GM23248 (cell line): Measurements from ENCODE around the gene LAMTOR2. TPM values are rescaled to one million over a fixed set of nuclear protein-coding genes. Genes with fewer than 3 reads are reported as not detected.

Source experiments
- DNase-seq: peaks from one replicate; pipeline ENCODE4 v3.0.0-alpha.2; 2015
- H2AFZ ChIP-seq: fragments of 200-600 bp; sonication (generic); 2 replicates; pipeline ENCODE4 v1.6.1; 2016; ENCODE audit warnings: antibody characterized with exemption
- H3F3A ChIP-seq: fragments of 200-600 bp; sonication (generic); 2 replicates; pipeline ENCODE4 v1.6.1; 2016; ENCODE audit warnings: mild to moderate bottlenecking, antibody characterized with exemption, mixed run types; ENCODE audit not compliant: insufficient read depth
- H3K27ac ChIP-seq: fragments of 200-600 bp; sonication (generic); 2 replicates; pipeline ENCODE4 v1.5.1; 2016; ENCODE audit warnings: mild to moderate bottlenecking
- H3K27me3 ChIP-seq: fragments of 200-600 bp; sonication (generic); replicated peaks from 2 replicates; pipeline ENCODE4 v1.6.1; 2016; ENCODE audit warnings: mild to moderate bottlenecking; ENCODE audit not compliant: insufficient read depth
- H3K36me3 ChIP-seq: fragments of 200-600 bp; sonication (generic); 2 replicates; pipeline ENCODE4 v1.6.1; 2016; ENCODE audit warnings: low read depth, mild to moderate bottlenecking
- H3K4me1 ChIP-seq: fragments of 200-600 bp; sonication (generic); 2 replicates; pipeline ENCODE4 v1.6.1; 2016; ENCODE audit warnings: mild to moderate bottlenecking; ENCODE audit not compliant: insufficient read depth
- H3K4me2 ChIP-seq: fragments of 200-600 bp; sonication (generic); one replicate; pipeline ENCODE4 v1.6.1; 2016; ENCODE audit warnings: mild to moderate bottlenecking; ENCODE audit not compliant: unreplicated experiment
- H3K4me3 ChIP-seq: fragments of 200-600 bp; sonication (generic); 2 replicates; pipeline ENCODE4 v1.5.1; 2016; ENCODE audit warnings: mild to moderate bottlenecking
- H3K79me2 ChIP-seq: fragments of 200-600 bp; sonication (generic); 2 replicates; pipeline ENCODE4 v1.6.1; 2016; ENCODE audit warnings: mild to moderate bottlenecking; ENCODE audit not compliant: insufficient read depth
- H3K9ac ChIP-seq: fragments of 200-600 bp; sonication (generic); 2 replicates; pipeline ENCODE4 v1.6.1; 2016; ENCODE audit warnings: mild to moderate bottlenecking
- H3K9me2 ChIP-seq: fragments of 200-600 bp; sonication (generic); 2 replicates; pipeline ENCODE4 v1.6.1; 2016; ENCODE audit warnings: mixed run types, mild to moderate bottlenecking, moderate library complexity; ENCODE audit not compliant: insufficient read depth
- H3K9me3 ChIP-seq: fragments of 200-600 bp; sonication (generic); one replicate; pipeline ENCODE4 v1.6.1; 2017; ENCODE audit warnings: low read depth
- H4K20me1 ChIP-seq: fragments of 200-600 bp; sonication (generic); 2 replicates; pipeline ENCODE4 v1.6.0; 2016; ENCODE audit not compliant: insufficient read depth
- EZH2 ChIP-seq: fragments of 200-600 bp; sonication (generic); IDR thresholded peaks from 2 replicates; pipeline ENCODE4 v1.6.1; 2018; ENCODE audit warnings: antibody characterized with exemption, mild to moderate bottlenecking; ENCODE audit not compliant: insufficient read depth, poor library complexity, severe bottlenecking
- EZH2phosphoT487 ChIP-seq: fragments of 200-600 bp; sonication (generic); IDR thresholded peaks from 2 replicates; pipeline ENCODE4 v1.6.1; 2018; ENCODE audit warnings: antibody characterized with exemption, moderate library complexity, mild to moderate bottlenecking, low read depth; ENCODE audit not compliant: insufficient read depth
- WGBS, 2 experiments: methylation state at CpG; one replicate each; pipeline ENCODE4 v1.1.6; 2015 to 2017; ENCODE audit warnings: low lambda C conversion rate in 2 of 2, low coverage in 1 of 2; ENCODE audit errors: missing lambda C conversion rate in 2 of 2; 5-methylcytosine and 5-hydroxymethylcytosine counted together
- in situ Hi-C: fragments of 300-500 bp; cut with MboI; formaldehyde crosslinking; loops from 2 replicates; pipeline ENCODE4 v1.15.0; 2020
- polyA plus RNA-seq: library from polyadenylated mRNA; unstranded; fragments of >200 nt; fragmentation: Nextera tagmentation; extraction: Ambion mirVana; gene quantifications from 2 replicates; pipeline ENCODE4 v1.2.1, GENCODE V29; 2016
- total RNA-seq: library from RNA; depleted of rRNA; stranded (reverse); fragments of >200 nt; shearing (Covaris generic); gene quantifications from 2 replicates; pipeline ENCODE4 v1.2.3, GENCODE V29; 2014

The LAMTOR2 gene
- total and polyA plus RNA-seq, 2 experiments from 2014 or later: 41.3 to 143 TPM

DNA sequence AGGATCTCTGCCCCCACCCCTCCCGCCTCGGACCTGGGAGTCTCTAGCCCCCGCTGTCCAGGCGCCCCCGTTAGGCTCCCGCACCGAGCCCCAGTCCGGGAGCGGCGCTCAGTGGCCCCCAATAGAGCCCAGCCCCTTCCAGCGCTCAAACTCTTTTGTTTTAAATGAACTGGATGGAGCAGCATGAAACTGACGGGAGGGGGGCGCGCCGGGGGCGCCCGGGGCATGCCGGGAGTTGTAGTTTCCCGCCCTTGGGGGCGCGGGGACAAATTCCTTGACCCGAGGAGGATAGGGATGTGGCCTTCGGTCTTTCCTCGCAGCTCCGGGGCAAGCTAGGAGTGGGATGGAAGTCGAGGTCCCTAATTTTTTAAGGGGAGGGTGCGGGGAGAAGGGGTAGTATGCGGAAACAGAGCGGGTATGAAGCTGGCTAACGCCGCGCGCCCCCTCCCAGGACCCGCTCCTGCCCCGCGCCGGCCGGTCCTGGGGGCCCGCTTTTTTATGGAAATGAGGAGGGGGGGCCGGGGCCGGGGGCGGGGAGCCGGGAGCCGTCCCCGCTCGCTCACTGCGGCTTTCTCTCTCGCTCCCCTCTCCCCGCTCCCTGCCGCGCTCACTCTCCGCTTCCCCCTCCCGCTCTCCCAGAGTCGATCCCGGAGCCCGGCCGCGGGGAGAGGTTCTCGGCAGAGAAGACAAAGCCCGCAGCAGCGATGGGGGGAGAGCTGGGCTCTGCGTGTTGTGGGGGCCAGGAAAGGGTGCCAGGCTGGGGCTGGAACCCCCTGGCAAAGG, 27.9 kb downstream of the LAMTOR2 start, which contains the start of gene MEX3A:
Gene MEX3A, minus strand, starts transcription at position 157 of the 783 bp plus-strand sequence. CDS start 467 bp downstream, outside the sequence.
- Histone ChIP-seq H3K36me3 (no peaks in the 10 kb centered on the region), H4K20me1 (no peaks in the 10 kb centered on the region), H3K9ac (peak within 1 kb of the TSS; percentile 78), H3K79me2 (no peaks in the 10 kb centered on the region), H3K9me3 (no peaks in the 10 kb centered on the region), H3K27ac (no peak within 1 kb of the TSS), H3K4me2 (peak within 1 kb of the TSS; percentile 99), H3K4me3 (peak within 1 kb of the TSS; percentile 88), H3K9me2 (no peaks in the 10 kb centered on the region), H3K27me3 (no peaks in the 10 kb centered on the region), H3F3A (no peaks in the 10 kb centered on the region), H3K4me1 (no peaks in the 10 kb centered on the region), H2AFZ (peak within 1 kb of the TSS; percentile 97)
- peak; percentile 84 for DNase-seq
- in situ Hi-C loops: no loop called here
- WGBS, 2 experiments: 0 to 1% methylated on average over 29 to 62 of the region's 62 CpGs
- TF ChIP-seq EZH2phosphoT487 (no peak), EZH2 (no peak)

DNA sequence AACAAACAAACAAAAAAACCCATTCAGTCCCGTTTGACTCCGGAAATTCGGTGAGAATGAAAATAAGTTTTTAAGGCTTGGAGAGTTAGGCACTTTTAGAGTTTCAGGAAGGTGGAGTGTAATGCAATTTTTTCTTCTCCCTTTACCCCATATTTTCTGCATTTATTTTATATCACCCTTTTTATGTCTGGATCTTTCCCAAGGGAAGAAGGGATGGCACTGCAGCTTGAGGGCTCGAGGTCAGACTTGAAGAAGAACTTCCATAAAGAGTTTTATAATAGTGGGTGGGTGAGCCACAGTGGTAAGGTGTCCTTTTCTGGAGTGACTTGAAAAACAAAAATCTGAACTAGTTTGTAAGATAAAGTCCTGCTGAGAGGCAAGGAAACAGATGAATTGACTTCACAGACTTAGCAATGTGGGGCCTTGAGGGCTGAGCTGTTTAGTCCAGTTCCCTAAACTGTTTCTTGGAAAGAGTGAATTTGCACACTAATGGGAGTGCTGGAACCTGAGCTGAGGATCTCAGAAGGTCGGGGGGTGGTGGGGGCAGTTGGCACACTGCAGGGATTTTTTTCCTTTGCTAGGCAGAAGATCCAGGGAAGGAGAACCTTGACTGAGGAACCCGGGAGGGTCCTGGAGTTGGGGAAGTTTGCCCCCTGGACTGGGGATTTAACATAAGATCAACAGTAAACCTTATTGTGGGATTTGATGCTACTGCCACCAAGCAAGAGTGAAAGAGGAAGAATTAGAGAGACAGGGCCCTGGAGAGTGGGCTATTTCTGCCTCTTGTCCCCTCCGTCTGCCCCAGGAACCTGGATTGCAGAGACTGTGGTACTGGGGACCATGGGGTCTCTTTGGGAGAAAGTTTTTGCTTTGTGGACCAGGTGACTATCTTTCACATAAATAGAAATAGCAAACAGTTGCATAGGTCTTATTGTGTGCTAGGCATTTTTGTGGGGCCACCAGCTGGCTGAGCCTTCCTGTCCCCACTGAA, 29.5 kb downstream of the LAMTOR2 start:
- WGBS, 2 experiments: 77 to 79% methylated on average over 7 of the region's 7 CpGs
- Histone ChIP-seq H3K27ac (no peak overlapping the region), H3K4me1 (no peaks in the 10 kb centered on the region), H3K36me3 (no peaks in the 10 kb centered on the region), H3K9ac (no peak overlapping the region), H3K4me3 (peak overlapping the region; percentile 88; the same call in 1 of the 2 replicates), H3K79me2 (no peaks in the 10 kb centered on the region), H3K9me2 (no peaks in the 10 kb centered on the region), H3K27me3 (no peaks in the 10 kb centered on the region), H2AFZ (no peak overlapping the region), H3K4me2 (no peak overlapping the region), H4K20me1 (no peaks in the 10 kb centered on the region), H3K9me3 (no peaks in the 10 kb centered on the region), H3F3A (no peaks in the 10 kb centered on the region)
- DNase-seq: peak; percentile 9
- TF ChIP-seq EZH2phosphoT487 (no peak), EZH2 (no peak)
- in situ Hi-C loops: no loop called here

DNA sequence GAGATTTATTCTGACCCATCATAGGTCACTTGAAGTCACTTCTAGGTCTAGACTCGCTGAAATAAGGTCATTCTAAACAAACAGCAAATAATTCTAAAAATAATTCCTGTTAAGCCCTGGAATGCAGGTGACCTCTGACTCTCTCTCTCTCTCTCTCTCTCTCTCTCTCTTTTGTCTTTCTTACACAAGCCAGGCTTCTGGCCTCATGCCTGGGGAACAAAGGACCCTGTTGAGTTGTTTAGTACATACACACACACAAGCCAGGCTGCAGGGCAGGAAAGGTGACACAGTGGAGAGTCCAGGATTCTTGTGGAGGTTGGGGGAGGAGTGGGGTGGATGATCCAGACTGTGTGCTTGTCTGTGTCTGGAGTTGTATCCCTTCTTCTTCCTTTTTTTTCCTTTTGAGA, 31.7 kb downstream of the LAMTOR2 start:
- no peak overlapping the region for H3K27ac ChIP-seq
- in situ Hi-C loops: no loop called here
- no peaks in the 10 kb centered on the region for H3F3A ChIP-seq
- no peaks in the 10 kb centered on the region for H3K27me3 ChIP-seq
- DNase-seq: no peak
- no peaks in the 10 kb centered on the region for H3K79me2 ChIP-seq
- 33 to 63% methylated on average over 1 of the region's 1 CpG for WGBS, 2 experiments
- no peaks in the 10 kb centered on the region for H3K9me3 ChIP-seq
- no peaks in the 10 kb centered on the region for H3K36me3 ChIP-seq
- H3K4me1 ChIP-seq: no peaks in the 10 kb centered on the region
- H3K4me3 ChIP-seq: no peak overlapping the region
- H4K20me1 ChIP-seq: no peaks in the 10 kb centered on the region
- no peak for TF ChIP-seq EZH2phosphoT487
- TF ChIP-seq EZH2: no peak
- no peaks in the 10 kb centered on the region for H3K9me2 ChIP-seq
- no peak overlapping the region for H3K4me2 ChIP-seq
- no peak overlapping the region for H3K9ac ChIP-seq
- no peak overlapping the region for H2AFZ ChIP-seq

DNA sequence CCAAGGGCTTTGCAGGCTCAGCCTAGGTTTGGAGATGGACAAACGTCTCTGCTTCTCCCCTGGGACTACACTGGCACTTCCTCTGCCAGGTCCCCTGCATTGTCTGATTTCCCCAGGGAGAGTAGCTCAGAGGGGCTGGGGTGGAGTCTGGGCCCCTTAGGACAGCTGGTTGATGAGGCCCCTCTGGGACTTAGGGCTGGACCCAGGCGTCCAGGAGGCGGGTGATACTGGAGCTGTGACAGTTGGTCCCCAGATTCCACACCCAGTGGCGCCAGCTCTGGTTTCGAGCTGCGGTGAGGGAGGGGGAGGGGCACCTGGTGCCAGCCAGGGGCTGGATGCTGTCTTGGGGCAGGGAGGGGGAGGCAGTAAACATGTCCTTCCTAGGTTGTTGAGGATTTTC, 35.1 kb downstream of the LAMTOR2 start:
- Histone ChIP-seq H3K4me2 (no peak overlapping the region), H3K4me3 (no peak overlapping the region), H3K27me3 (no peaks in the 10 kb centered on the region), H3K27ac (no peak overlapping the region), H3F3A (no peaks in the 10 kb centered on the region), H3K9ac (no peak overlapping the region), H3K36me3 (no peaks in the 10 kb centered on the region), H3K4me1 (no peaks in the 10 kb centered on the region), H3K9me2 (no peaks in the 10 kb centered on the region), H3K9me3 (no peaks in the 10 kb centered on the region), H2AFZ (no peak overlapping the region), H3K79me2 (no peaks in the 10 kb centered on the region), H4K20me1 (no peaks in the 10 kb centered on the region)
- in situ Hi-C loops: loop anchor here (10.0 kb wide), 1 partner anchor 135 kb away; no protein-coding TSS in a partner anchor
- WGBS, 2 experiments: 46 to 48% methylated on average over 6 of the region's 6 CpGs
- TF ChIP-seq EZH2phosphoT487 (no peak), EZH2 (no peak)
- no peak for DNase-seq
